NB4 (cell line): ENCODE results near the gene RPTOR.

Experiments used
- CTCF ChIP-seq: IDR thresholded peaks from one replicate; pipeline ENCODE4 v1.5.1; 2012; ENCODE audit warnings: low read depth, low read length
- MYC ChIP-seq: IDR thresholded peaks from 2 replicates; pipeline ENCODE4 v1.6.1; 2011; ENCODE audit warnings: low read depth, low read length
- POLR2A ChIP-seq: IDR thresholded peaks from 2 replicates; pipeline ENCODE4 v1.6.1; 2011; ENCODE audit warnings: mild to moderate bottlenecking; ENCODE audit not compliant: insufficient read length; ENCODE audit errors: extremely low read depth
- TF ChIP-seq, protein P1 (sequence below): IDR thresholded peaks from 2 replicates; pipeline ENCODE4 v1.6.1; 2011; ENCODE audit warnings: low read depth, low read length

- no peak for TF ChIP-seq CTCF
- TF ChIP-seq, protein P1, sequence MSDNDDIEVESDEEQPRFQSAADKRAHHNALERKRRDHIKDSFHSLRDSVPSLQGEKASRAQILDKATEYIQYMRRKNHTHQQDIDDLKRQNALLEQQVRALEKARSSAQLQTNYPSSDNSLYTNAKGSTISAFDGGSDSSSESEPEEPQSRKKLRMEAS: no peak
- TF ChIP-seq POLR2A: no peak
- no peak for TF ChIP-seq MYC
Measured at GRCh38 chr17:80772906-80773242, 228.2 kb downstream of the RPTOR start.
